ENCODE measurements around the gene CRLF2.

The CRLF2 gene

DNA sequence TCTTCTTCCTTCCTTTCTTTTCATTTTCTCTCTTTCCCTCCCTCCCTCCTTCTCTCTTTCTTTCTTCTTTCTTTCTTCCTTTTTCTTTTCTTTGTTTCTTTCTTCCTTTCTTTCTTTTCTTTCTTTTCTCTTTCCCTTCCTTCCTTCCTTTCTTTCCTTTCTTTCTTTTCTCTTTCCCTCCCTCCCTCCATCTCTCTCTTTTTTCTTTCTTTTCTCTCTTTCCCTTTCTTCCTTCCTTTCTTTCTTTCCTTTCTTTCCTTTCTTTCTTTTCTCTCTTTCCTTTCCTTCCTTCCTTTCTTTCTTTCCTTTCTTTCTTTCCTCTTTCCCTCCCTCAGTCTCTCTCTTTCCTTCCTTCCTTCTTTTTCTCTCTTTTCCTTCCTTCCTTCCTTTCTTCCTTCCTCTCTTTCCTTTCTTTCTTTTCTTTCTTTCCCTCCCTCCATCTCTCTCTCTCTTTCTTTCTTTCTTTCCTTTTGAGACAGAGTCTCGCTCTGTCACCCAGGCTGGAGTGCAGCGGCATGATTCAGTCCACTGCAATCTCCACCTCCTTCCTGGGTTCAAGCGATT is 44.4 kb downstream of the CRLF2 start:
- no peak overlapping the region for H3K9ac ChIP-seq (ENCODE audit: low read length)
- H3K9me2 ChIP-seq (ENCODE audit: low read depth, low read length), result no peaks in the 10 kb centered on the region
- H3F3A ChIP-seq (ENCODE audit: insufficient read depth, low read length), result no peaks in the 10 kb centered on the region
- H3K27me3 ChIP-seq (ENCODE audit: insufficient read depth, low read length), result no peaks in the 10 kb centered on the region
- no peak overlapping the region for H3K4me3 ChIP-seq (ENCODE audit: low read depth, low read length, poor library complexity, severe bottlenecking)
- no peaks in the 10 kb centered on the region for H4K20me1 ChIP-seq (ENCODE audit: insufficient read depth, low read length)
- H3K79me2 ChIP-seq (ENCODE audit: insufficient read depth, low read length), result no peaks in the 10 kb centered on the region
- H2AFZ ChIP-seq (ENCODE audit: low read length), result no peak overlapping the region
- H3K27ac ChIP-seq (ENCODE audit: low read depth, low read length, poor library complexity, severe bottlenecking), result no peak overlapping the region
- TF ChIP-seq EZH2 (IDR thresholded peaks at IDR 0.05; ENCODE audit: borderline replicate concordance, low read length), result no peak
- TF ChIP-seq, protein P1, sequence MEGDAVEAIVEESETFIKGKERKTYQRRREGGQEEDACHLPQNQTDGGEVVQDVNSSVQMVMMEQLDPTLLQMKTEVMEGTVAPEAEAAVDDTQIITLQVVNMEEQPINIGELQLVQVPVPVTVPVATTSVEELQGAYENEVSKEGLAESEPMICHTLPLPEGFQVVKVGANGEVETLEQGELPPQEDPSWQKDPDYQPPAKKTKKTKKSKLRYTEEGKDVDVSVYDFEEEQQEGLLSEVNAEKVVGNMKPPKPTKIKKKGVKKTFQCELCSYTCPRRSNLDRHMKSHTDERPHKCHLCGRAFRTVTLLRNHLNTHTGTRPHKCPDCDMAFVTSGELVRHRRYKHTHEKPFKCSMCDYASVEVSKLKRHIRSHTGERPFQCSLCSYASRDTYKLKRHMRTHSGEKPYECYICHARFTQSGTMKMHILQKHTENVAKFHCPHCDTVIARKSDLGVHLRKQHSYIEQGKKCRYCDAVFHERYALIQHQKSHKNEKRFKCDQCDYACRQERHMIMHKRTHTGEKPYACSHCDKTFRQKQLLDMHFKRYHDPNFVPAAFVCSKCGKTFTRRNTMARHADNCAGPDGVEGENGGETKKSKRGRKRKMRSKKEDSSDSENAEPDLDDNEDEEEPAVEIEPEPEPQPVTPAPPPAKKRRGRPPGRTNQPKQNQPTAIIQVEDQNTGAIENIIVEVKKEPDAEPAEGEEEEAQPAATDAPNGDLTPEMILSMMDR (IDR thresholded peaks at IDR 0.05; ENCODE audit: low read length), result no peak
- no peak overlapping the region for H3K4me2 ChIP-seq (ENCODE audit: low read length)
- H3K4me1 ChIP-seq (ENCODE audit: insufficient read depth, low read length, severe bottlenecking), result no peaks in the 10 kb centered on the region
- H3K36me3 ChIP-seq (ENCODE audit: insufficient read depth, low read length), result no peaks in the 10 kb centered on the region
- no peaks in the 10 kb centered on the region for H3K9me3 ChIP-seq (ENCODE audit: low read length)

DNA sequence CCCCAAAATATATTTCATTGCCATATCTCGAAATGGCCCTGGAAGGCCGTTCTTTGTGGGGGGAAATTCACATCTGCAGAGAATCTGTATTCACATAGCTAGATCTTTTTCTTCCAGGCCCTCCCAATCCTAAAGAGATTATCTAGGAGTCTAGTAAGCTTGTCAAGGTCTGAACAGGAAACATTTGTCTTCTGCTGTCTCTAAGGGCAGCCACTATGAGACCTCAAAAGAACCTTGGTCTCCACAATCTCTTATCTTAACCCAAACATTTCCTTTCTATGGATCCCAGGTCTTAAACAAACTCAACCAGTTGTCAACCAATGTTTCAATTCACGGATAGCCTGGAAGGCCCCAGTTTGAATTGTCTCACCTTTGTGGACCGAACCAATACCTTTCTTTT is 45.0 kb downstream of the CRLF2 start:
- no peak overlapping the region for H2AFZ ChIP-seq (ENCODE audit: low read length)
- no peaks in the 10 kb centered on the region for H3K36me3 ChIP-seq (ENCODE audit: insufficient read depth, low read length)
- no peaks in the 10 kb centered on the region for H3K27me3 ChIP-seq (ENCODE audit: insufficient read depth, low read length)
- H3K79me2 ChIP-seq (ENCODE audit: insufficient read depth, low read length), result no peaks in the 10 kb centered on the region
- H3K9ac ChIP-seq (ENCODE audit: low read length), result no peak overlapping the region
- H3K9me3 ChIP-seq (ENCODE audit: low read length), result no peaks in the 10 kb centered on the region
- TF ChIP-seq, protein P1 (IDR thresholded peaks at IDR 0.05; ENCODE audit: low read length), result no peak
- TF ChIP-seq EZH2 (IDR thresholded peaks at IDR 0.05; ENCODE audit: borderline replicate concordance, low read length), result no peak
- H3F3A ChIP-seq (ENCODE audit: insufficient read depth, low read length), result no peaks in the 10 kb centered on the region
- H3K4me2 ChIP-seq (ENCODE audit: low read length), result no peak overlapping the region
- H3K27ac ChIP-seq (ENCODE audit: low read depth, low read length, poor library complexity, severe bottlenecking), result no peak overlapping the region
- no peaks in the 10 kb centered on the region for H3K9me2 ChIP-seq (ENCODE audit: low read depth, low read length)
- no peaks in the 10 kb centered on the region for H4K20me1 ChIP-seq (ENCODE audit: insufficient read depth, low read length)
- no peak overlapping the region for H3K4me3 ChIP-seq (ENCODE audit: low read depth, low read length, poor library complexity, severe bottlenecking)
- no peaks in the 10 kb centered on the region for H3K4me1 ChIP-seq (ENCODE audit: insufficient read depth, low read length, severe bottlenecking)

DNA sequence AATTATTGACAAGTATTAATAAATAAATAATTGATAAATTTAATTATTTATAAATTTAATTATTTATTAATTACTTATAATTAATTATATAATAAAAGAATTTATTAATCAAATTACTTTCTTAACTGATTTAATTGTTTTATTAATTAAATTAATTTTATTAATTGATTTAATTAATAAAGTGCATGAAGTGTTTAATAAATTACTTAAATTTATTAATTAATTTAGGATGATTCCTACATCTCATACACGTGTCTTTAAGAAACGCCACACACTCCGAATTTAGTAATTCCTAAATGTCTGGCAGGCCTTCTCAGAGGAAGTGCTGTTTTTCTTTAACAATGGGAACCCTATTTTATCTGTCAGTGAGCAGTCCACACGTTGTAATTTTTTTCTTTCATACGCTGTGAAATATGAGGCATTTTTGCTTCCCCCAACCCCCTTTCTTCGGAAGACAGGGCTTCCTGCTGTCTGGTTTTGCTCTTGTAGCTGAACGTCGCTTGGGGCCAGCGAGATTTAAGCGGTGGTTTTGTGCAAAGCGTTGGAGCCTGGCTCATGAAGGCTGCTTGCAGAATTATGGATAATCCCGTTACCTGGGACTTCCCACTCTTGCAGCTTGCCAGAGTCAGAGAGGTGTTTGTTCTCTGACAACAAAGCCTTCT is 46.8 kb downstream of the CRLF2 start:
- Histone ChIP-seq H3K4me1 (ENCODE audit: insufficient read depth, low read length, severe bottlenecking) (no peaks in the 10 kb centered on the region), H3K79me2 (ENCODE audit: insufficient read depth, low read length) (no peaks in the 10 kb centered on the region), H2AFZ (ENCODE audit: low read length) (no peak overlapping the region), H3K9me3 (ENCODE audit: low read length) (no peaks in the 10 kb centered on the region), H3K4me3 (ENCODE audit: low read depth, low read length, poor library complexity, severe bottlenecking) (no peak overlapping the region), H3K36me3 (ENCODE audit: insufficient read depth, low read length) (no peaks in the 10 kb centered on the region), H3K9me2 (ENCODE audit: low read depth, low read length) (no peaks in the 10 kb centered on the region), H3F3A (ENCODE audit: insufficient read depth, low read length) (no peaks in the 10 kb centered on the region), H3K4me2 (ENCODE audit: low read length) (no peak overlapping the region), H4K20me1 (ENCODE audit: insufficient read depth, low read length) (no peaks in the 10 kb centered on the region), H3K9ac (ENCODE audit: low read length) (no peak overlapping the region), H3K27ac (ENCODE audit: low read depth, low read length, poor library complexity, severe bottlenecking) (no peak overlapping the region), H3K27me3 (ENCODE audit: insufficient read depth, low read length) (no peaks in the 10 kb centered on the region)
- TF ChIP-seq, protein P1 (IDR thresholded peaks at IDR 0.05; ENCODE audit: low read length), result no peak
- no peak for TF ChIP-seq EZH2 (IDR thresholded peaks at IDR 0.05; ENCODE audit: borderline replicate concordance, low read length)

Data from OCI-LY1 (cell line).